Caco-2 (cell line): Measurements from ENCODE around the gene METTL16. TPM values are rescaled to one million over a fixed set of nuclear protein-coding genes. Genes with fewer than 3 reads are reported as not detected.
"Not testable (repeated sequence)": the region's sequence is repeated elsewhere in the genome, so short reads cannot be mapped to it uniquely, and the experiment has no call there.

Experiments
- BruUV-seq: library from RNA; stranded (reverse); fragments of 400-500 nt; replicated peaks from 2 replicates; lab custom pipeline; 2021; lab: Mats Ljungman, UMichigan
- CTCF ChIA-PET: fragments of 300-600 bp; sonication (Branson Sonifier 250); formaldehyde crosslinking; loops from one replicate; lab custom pipeline; 2022; ENCODE audit warnings: antibody characterized with exemption; lab: Charles Lee
- POLR2A ChIA-PET: fragments of 300-600 bp; sonication (Branson Sonifier 250); formaldehyde crosslinking; loops from one replicate; lab custom pipeline; 2022; ENCODE audit warnings: antibody characterized with exemption; lab: Charles Lee
- DNase-seq, 2 experiments: peaks; one replicate each; pipeline versions ENCODE4 v3.0.0 to v3.0.0-alpha.2; 2020 to 2022
- H3K27me3 ChIP-seq: replicated peaks from 2 replicates; pipeline ENCODE4 v1.6.0; 2011; ENCODE audit warnings: low read length; ENCODE audit not compliant: control insufficient read depth, insufficient read depth
- H3K36me3 ChIP-seq: 2 replicates; pipeline ENCODE4 v1.5.1; 2011; ENCODE audit warnings: low read length; ENCODE audit not compliant: control insufficient read depth, insufficient read depth
- H3K4me1 ChIP-seq: fragments of 250-450 bp; sonication (Bioruptor Pico); 2 replicates; pipeline ENCODE4 v1.5.1; 2020; ENCODE audit warnings: mild to moderate bottlenecking
- H3K4me3 ChIP-seq: 2 replicates; pipeline ENCODE4 v1.5.1; 2011; ENCODE audit warnings: low read depth, mild to moderate bottlenecking, control low read depth, low read length
- H3K9me3 ChIP-seq: fragments of 250-450 bp; sonication (Bioruptor Pico); 2 replicates; pipeline ENCODE4 v1.5.1; 2020; ENCODE audit warnings: mild to moderate bottlenecking, moderate library complexity
- H3K27ac Mint-ChIP-seq: one replicate; pipeline ENCODE4 v1.8.0; 2022; ENCODE audit warnings: mixed read lengths; ENCODE audit not compliant: unreplicated experiment
- H3K27me3 Mint-ChIP-seq: one replicate; pipeline ENCODE4 v1.8.0; 2022; ENCODE audit warnings: mixed read lengths; ENCODE audit not compliant: insufficient read depth, unreplicated experiment
- H3K36me3 Mint-ChIP-seq: one replicate; pipeline ENCODE4 v1.8.0; 2022; ENCODE audit warnings: mild to moderate bottlenecking, mixed read lengths; ENCODE audit not compliant: insufficient read depth, unreplicated experiment
- H3K4me1 Mint-ChIP-seq: one replicate; pipeline ENCODE4 v1.8.0; 2022; ENCODE audit warnings: low read depth, mixed read lengths; ENCODE audit not compliant: unreplicated experiment
- H3K4me3 Mint-ChIP-seq: one replicate; pipeline ENCODE4 v1.8.0; 2022; ENCODE audit warnings: mild to moderate bottlenecking, moderate library complexity, mixed read lengths; ENCODE audit not compliant: unreplicated experiment
- H3K9me3 Mint-ChIP-seq: one replicate; pipeline ENCODE4 v1.8.0; 2022; ENCODE audit warnings: mixed read lengths; ENCODE audit not compliant: unreplicated experiment
- intact Hi-C: fragments of 100-400 bp; cut with micrococcal nuclease; formaldehyde crosslinking; loops from one replicate; pipeline ENCODE4 v1.10.0; 2022; ENCODE audit not compliant: unreplicated experiment
- total RNA-seq: library from RNA; stranded (reverse); gene quantifications from 2 replicates; pipeline ENCODE4 v1.2.3, GENCODE V29; 2022
- TF ChIP-seq, protein P1 (sequence below), 2 experiments: fragments of 200-600 bp in 1 of 2; IDR thresholded peaks; 1 replicate in 1 of 2; 2 replicates in 1 of 2; pipeline versions ENCODE4 v1.5.1 to v1.8.0; 2011 to 2022; ENCODE audit warnings: antibody characterized with exemption in 1 of 2, control low read depth in 1 of 2, inconsistent platforms in 1 of 2, low read depth in 1 of 2, low read length in 1 of 2, mild to moderate bottlenecking in 1 of 2, moderate library complexity in 1 of 2; ENCODE audit not compliant: insufficient read depth in 1 of 2, severe bottlenecking in 1 of 2, unreplicated experiment in 1 of 2

METTL16 gene
- total RNA-seq, 1 experiment from 2014 or later: 50.4 TPM

DNA sequence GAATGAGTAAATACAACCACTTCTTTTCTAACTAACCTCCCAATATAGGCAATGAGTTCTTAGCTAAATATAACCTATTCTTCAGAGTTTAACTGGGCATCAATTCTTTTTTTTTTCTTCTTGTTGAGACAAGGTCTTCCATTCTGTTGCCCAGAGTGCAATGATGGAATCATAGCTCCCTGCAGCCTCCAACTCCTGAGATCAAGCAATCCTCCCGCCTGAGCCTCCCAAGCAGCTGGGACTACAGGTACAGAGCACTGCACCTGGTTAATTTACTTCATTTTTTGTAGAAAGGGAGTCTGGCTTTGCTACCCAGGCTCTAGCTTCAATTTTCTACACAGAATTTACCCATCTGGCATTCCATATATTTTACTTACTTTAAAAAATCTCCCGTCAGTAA lies 1.1 kb downstream of the METTL16 start:
- peaks cover 12% of the 10 kb centered on the region for H3K4me1 Mint-ChIP-seq
- no peak overlapping the region for H3K4me3 Mint-ChIP-seq
- no TSS peak for BruUV-seq
- H3K36me3 Mint-ChIP-seq: peaks cover 17% of the 10 kb centered on the region
- H3K9me3 Mint-ChIP-seq: peaks cover 5% of the 10 kb centered on the region
- H3K36me3 ChIP-seq: no peaks in the 10 kb centered on the region
- H3K4me3 ChIP-seq: peak overlapping the region; percentile 53
- intact Hi-C loops: loop anchor here (5.0 kb wide), 1 partner anchor 82 kb away; the partner anchor contains the start of gene PAFAH1B1
- H3K27me3 Mint-ChIP-seq: no peaks in the 10 kb centered on the region
- no peaks in the 10 kb centered on the region for H3K27me3 ChIP-seq
- no peaks in the 10 kb centered on the region for H3K9me3 ChIP-seq
- ChIA-PET POLR2A (no interaction called here), CTCF (no interaction called here)
- H3K27ac Mint-ChIP-seq: no peak overlapping the region
- no peak for DNase-seq
- TF ChIP-seq, protein P1, sequence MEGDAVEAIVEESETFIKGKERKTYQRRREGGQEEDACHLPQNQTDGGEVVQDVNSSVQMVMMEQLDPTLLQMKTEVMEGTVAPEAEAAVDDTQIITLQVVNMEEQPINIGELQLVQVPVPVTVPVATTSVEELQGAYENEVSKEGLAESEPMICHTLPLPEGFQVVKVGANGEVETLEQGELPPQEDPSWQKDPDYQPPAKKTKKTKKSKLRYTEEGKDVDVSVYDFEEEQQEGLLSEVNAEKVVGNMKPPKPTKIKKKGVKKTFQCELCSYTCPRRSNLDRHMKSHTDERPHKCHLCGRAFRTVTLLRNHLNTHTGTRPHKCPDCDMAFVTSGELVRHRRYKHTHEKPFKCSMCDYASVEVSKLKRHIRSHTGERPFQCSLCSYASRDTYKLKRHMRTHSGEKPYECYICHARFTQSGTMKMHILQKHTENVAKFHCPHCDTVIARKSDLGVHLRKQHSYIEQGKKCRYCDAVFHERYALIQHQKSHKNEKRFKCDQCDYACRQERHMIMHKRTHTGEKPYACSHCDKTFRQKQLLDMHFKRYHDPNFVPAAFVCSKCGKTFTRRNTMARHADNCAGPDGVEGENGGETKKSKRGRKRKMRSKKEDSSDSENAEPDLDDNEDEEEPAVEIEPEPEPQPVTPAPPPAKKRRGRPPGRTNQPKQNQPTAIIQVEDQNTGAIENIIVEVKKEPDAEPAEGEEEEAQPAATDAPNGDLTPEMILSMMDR (IDR thresholded peaks at IDR 0.05; ENCODE audit: insufficient read depth in 1 of 2, low read depth in 1 of 2, low read length in 1 of 2, severe bottlenecking in 1 of 2, unreplicated experiment in 1 of 2): no peak
- H3K4me1 ChIP-seq: peaks cover 7% of the 10 kb centered on the region

DNA sequence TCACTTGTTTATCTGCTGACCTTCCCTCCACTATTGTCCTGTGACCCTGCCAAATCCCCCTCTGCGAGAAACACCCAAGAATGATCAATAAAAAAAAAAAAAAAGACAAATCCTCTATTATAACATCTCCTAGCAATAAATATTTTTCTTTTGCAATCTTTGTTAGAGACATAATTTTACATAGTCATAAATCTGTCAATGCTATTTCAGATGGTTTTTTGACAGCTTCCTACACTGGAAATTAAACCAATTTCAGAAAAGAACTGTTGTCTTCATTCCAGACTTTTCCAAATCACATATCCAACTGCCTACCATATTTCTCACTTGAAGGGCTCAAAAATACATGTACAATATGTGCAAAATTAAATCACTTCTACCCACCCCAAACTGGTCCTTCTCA lies 3.7 kb downstream of the METTL16 start:
- POLR2A ChIA-PET: no interaction called here
- H3K36me3 Mint-ChIP-seq: peaks cover 21% of the 10 kb centered on the region
- CTCF ChIA-PET: no interaction called here
- H3K27me3 Mint-ChIP-seq: no peaks in the 10 kb centered on the region
- Histone ChIP-seq H3K4me3 (no peak overlapping the region), H3K27me3 (no peaks in the 10 kb centered on the region), H3K9me3 (no peaks in the 10 kb centered on the region), H3K36me3 (no peaks in the 10 kb centered on the region), H3K4me1 (peaks cover 7% of the 10 kb centered on the region)
- no TSS peak for BruUV-seq
- H3K4me3 Mint-ChIP-seq: no peak overlapping the region
- no peak for DNase-seq
- no peak overlapping the region for H3K27ac Mint-ChIP-seq
- TF ChIP-seq, protein P1 (IDR thresholded peaks at IDR 0.05; ENCODE audit: insufficient read depth in 1 of 2, low read depth in 1 of 2, low read length in 1 of 2, severe bottlenecking in 1 of 2, unreplicated experiment in 1 of 2): no peak
- peaks cover 12% of the 10 kb centered on the region for H3K4me1 Mint-ChIP-seq
- H3K9me3 Mint-ChIP-seq: peaks cover 19% of the 10 kb centered on the region
- intact Hi-C loops: loop anchor here (10.0 kb wide), 1 partner anchor 63 kb away; no protein-coding TSS in a partner anchor

DNA sequence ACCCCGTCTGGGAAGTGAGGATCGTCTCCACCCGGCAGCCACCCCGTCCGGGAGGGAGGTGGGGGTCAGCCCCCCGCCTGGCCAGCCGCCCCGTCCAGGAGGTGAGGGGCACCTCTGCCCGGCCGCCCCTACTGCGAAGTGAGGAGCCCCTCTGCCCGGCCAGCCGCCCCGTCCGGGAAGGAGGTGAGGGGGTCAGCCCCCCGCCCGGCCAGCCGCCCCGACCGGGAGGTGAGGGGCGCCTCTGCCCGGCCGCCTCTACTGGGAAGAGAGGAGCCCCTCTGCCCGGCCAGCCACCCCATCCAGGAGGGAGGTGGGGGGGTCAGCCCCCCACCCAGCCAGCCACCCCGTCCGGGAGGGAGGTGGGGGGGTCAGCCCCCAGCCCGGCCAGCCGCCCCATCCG lies 4.7 kb downstream of the METTL16 start:
- CTCF ChIA-PET, H3K4me1 ChIP-seq, BruUV-seq, H3K27ac Mint-ChIP-seq, H3K27me3 ChIP-seq, H3K4me3 Mint-ChIP-seq, H3K27me3 Mint-ChIP-seq, H3K9me3 ChIP-seq, H3K36me3 ChIP-seq, POLR2A ChIA-PET, DNase-seq, H3K4me3 ChIP-seq: not testable (repeated sequence)
- Mint-ChIP-seq H3K9me3 (peaks cover 19% of the 10 kb centered on the region), H3K4me1 (peaks cover 12% of the 10 kb centered on the region), H3K36me3 (peaks cover 30% of the 10 kb centered on the region)
- intact Hi-C loops: loop anchor here (10.0 kb wide), 1 partner anchor 62 kb away; no protein-coding TSS in a partner anchor
